Thymus (tissue), 11 donors: Measurements from ENCODE around the gene SRP68. TPM values are rescaled to one million over a fixed set of nuclear protein-coding genes. Genes with fewer than 3 reads are reported as not detected.

ENCODE experiments used
- DNase-seq, 9 donors: peaks; one replicate each; pipeline ENCODE4 v3.0.0-alpha.2; 2013; ENCODE audit warnings: low spot score in 9 of 9, low read depth in 6 of 9, missing footprints in 1 of 9
- H3K27ac ChIP-seq, 2 donors: one replicate each; pipeline ENCODE4 v1.5.1; 2013; ENCODE audit warnings: control low read depth in 1 of 2, low read depth in 1 of 2, low read length in 1 of 2, mild to moderate bottlenecking in 1 of 2, moderate library complexity in 1 of 2
- H3K27me3 ChIP-seq, 2 donors: one replicate each; pipeline ENCODE4 v1.5.1; 2013; ENCODE audit warnings: low read length in 1 of 2; ENCODE audit not compliant: control insufficient read depth in 2 of 2, insufficient read depth in 1 of 2
- H3K36me3 ChIP-seq, 2 donors: one replicate each; pipeline ENCODE4 v1.5.1; 2013; ENCODE audit warnings: low read length in 1 of 2, mild to moderate bottlenecking in 1 of 2, moderate library complexity in 1 of 2; ENCODE audit not compliant: control insufficient read depth in 2 of 2, insufficient read depth in 2 of 2
- H3K4me1 ChIP-seq, 2 donors: one replicate each; pipeline ENCODE4 v1.5.1; 2013; ENCODE audit warnings: low read length in 2 of 2; ENCODE audit not compliant: control insufficient read depth in 2 of 2, insufficient read depth in 2 of 2
- H3K4me3 ChIP-seq, 2 donors: one replicate each; pipeline ENCODE4 v1.5.1; 2013; ENCODE audit warnings: low read length in 2 of 2, control low read depth in 1 of 2, mild to moderate bottlenecking in 1 of 2
- H3K9me3 ChIP-seq, 2 donors: one replicate each; pipeline ENCODE4 v1.5.1; 2013; ENCODE audit warnings: low read length in 1 of 2, mild to moderate bottlenecking in 1 of 2; ENCODE audit not compliant: control insufficient read depth in 2 of 2, insufficient read depth in 1 of 2
- WGBS: extraction: QIAGEN DNeasy Blood & Tissue Kit; methylation state at CpG from one replicate; pipeline ENCODE4 v1.1.7; 2013; 5-methylcytosine and 5-hydroxymethylcytosine counted together
- polyA plus RNA-seq: library from polyadenylated mRNA; stranded (reverse); fragments of 200-250 nt; gene quantifications from one replicate; pipeline ENCODE4 v1.2.3, GENCODE V29; 2013
- total RNA-seq: library from RNA; stranded (reverse); fragments of 120-200 nt; gene quantifications from one replicate; pipeline ENCODE4 v1.2.4, GENCODE V29; 2013
- donor health status: healthy.

SRP68 gene
- total and polyA plus RNA-seq, 2 donors = 19.9 to 47.6 TPM

- H3K4me1 ChIP-seq = peaks cover 7 to 29% of the 10 kb centered on the region in 2 donors
- no peaks in the 10 kb centered on the region for H3K27me3 ChIP-seq
- no peak for DNase-seq
- H3K27ac ChIP-seq = no peak overlapping the region
- H3K36me3 ChIP-seq = peaks cover 7 to 8% of the 10 kb centered on the region in 2 donors
- H3K9me3 ChIP-seq = peaks cover 0 to 10% of the 10 kb centered on the region in 2 donors
- WGBS = 96% methylated on average over 20 of the region's 20 CpGs
- no peak overlapping the region for H3K4me3 ChIP-seq
These were observed 40.1 kb downstream of the SRP68 start for GRCh38 chr17:76032073-76032779.

- Histone ChIP-seq H3K27ac (no peak within 1 kb of the TSS), H3K4me1 (peaks cover 7 to 26% of the 10 kb centered on the region in 2 donors), H3K27me3 (no peaks in the 10 kb centered on the region), H3K9me3 (no peaks in the 10 kb centered on the region), H3K4me3 (no peak within 1 kb of the TSS), H3K36me3 (no peaks in the 10 kb centered on the region)
- 89% methylated on average over 24 of the region's 24 CpGs for WGBS
- peak in 1 of 9 donors; percentile 16 for DNase-seq
These were observed 45.0 kb downstream of the SRP68 start, which contains the start of gene EVPL for GRCh38 chr17:76027159-76027839. EVPL (minus strand) TSS chr17:76027306; CDS start chr17:76027198, 108 bp downstream.

DNA sequence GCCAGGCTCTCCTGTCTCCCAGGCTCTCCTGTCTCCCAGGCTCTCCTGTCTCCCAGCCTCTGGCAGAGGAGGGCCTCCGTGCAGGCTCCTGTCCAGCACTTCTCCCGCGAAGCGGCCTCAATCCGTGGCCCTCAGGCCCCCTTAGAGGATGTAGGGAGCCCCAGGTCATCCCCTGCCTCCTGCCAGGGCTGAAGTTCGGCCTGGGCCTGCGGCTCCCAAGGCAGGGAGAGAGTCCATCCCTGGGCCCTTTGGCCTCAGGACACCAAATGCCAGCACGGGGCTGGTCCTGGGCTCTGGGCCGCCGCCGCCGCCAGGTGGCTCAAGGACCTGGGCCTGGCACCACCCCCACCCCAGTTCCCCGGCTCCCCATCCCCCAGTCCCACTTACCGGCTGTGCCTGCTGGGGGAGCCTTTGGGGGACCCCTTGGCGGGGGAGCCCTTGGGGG, 45.6 kb downstream of the SRP68 start:
- no peaks in the 10 kb centered on the region for H3K27me3 ChIP-seq
- DNase-seq = no peak
- H3K27ac ChIP-seq = no peak overlapping the region
- H3K4me3 ChIP-seq = no peak overlapping the region
- no peaks in the 10 kb centered on the region for H3K9me3 ChIP-seq
- no peaks in the 10 kb centered on the region for H3K36me3 ChIP-seq
- 95% methylated on average over 15 of the region's 15 CpGs for WGBS
- peaks cover 7 to 29% of the 10 kb centered on the region in 2 donors for H3K4me1 ChIP-seq

- Histone ChIP-seq H3K4me1 (peaks cover 7 to 29% of the 10 kb centered on the region in 2 donors), H3K9me3 (no peaks in the 10 kb centered on the region), H3K27me3 (no peaks in the 10 kb centered on the region), H3K27ac (no peak overlapping the region), H3K36me3 (no peaks in the 10 kb centered on the region), H3K4me3 (no peak overlapping the region)
- no peak for DNase-seq
- WGBS = 99% methylated on average over 12 of the region's 12 CpGs
These were observed 47.0 kb downstream of the SRP68 start for GRCh38 chr17:76025294-76025693.

DNA sequence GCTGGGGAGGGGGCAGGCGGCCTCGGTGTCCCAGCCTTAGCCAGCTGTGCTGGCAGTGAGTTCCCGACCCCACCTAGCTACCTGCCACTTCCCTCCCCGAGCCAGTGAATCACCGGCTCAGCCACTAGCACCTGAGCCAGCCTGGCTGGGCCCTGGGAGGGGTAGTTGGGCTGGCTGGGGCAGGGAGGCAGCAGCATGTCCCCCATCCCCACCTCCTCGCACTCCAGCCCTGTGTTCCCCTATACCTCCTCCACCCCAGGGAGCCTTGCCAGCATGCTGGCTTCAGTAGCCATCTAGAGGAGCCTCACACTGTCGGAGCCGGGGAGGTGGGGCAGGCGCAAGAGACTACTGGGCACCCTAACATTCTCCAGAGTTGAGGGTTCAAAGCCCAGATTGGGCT, 48.0 kb downstream of the SRP68 start:
- H3K27me3 ChIP-seq = no peaks in the 10 kb centered on the region
- H3K4me1 ChIP-seq = peaks cover 2 to 24% of the 10 kb centered on the region in 2 donors
- no peaks in the 10 kb centered on the region for H3K36me3 ChIP-seq
- H3K27ac ChIP-seq = no peak overlapping the region
- no peak overlapping the region for H3K4me3 ChIP-seq
- H3K9me3 ChIP-seq = no peaks in the 10 kb centered on the region
- WGBS = 96% methylated on average over 9 of the region's 9 CpGs
- DNase-seq = no peak

DNA sequence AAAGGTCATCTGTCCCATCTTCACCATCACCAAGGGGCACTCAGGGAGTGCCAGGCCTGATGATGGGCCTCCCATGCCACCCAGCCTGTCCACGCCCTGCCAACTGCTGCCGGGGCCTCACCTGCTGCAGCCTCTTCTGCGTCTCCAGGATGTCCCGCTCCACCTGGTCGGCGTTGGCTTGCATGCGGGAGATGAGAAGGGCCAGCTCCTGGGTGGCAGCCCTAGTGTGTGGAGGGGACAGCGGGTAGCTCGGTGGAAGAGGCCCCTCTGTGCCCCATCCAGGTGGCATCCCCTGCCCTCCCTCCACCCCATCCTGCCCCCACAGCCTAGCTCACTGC, 48.4 kb downstream of the SRP68 start:
- no peak for DNase-seq
- Histone ChIP-seq H3K4me1 (peaks cover 0 to 21% of the 10 kb centered on the region in 2 donors), H3K36me3 (no peaks in the 10 kb centered on the region), H3K27me3 (no peaks in the 10 kb centered on the region), H3K9me3 (no peaks in the 10 kb centered on the region), H3K4me3 (no peak overlapping the region), H3K27ac (no peak overlapping the region)
- WGBS = 96% methylated on average over 9 of the region's 9 CpGs

DNA sequence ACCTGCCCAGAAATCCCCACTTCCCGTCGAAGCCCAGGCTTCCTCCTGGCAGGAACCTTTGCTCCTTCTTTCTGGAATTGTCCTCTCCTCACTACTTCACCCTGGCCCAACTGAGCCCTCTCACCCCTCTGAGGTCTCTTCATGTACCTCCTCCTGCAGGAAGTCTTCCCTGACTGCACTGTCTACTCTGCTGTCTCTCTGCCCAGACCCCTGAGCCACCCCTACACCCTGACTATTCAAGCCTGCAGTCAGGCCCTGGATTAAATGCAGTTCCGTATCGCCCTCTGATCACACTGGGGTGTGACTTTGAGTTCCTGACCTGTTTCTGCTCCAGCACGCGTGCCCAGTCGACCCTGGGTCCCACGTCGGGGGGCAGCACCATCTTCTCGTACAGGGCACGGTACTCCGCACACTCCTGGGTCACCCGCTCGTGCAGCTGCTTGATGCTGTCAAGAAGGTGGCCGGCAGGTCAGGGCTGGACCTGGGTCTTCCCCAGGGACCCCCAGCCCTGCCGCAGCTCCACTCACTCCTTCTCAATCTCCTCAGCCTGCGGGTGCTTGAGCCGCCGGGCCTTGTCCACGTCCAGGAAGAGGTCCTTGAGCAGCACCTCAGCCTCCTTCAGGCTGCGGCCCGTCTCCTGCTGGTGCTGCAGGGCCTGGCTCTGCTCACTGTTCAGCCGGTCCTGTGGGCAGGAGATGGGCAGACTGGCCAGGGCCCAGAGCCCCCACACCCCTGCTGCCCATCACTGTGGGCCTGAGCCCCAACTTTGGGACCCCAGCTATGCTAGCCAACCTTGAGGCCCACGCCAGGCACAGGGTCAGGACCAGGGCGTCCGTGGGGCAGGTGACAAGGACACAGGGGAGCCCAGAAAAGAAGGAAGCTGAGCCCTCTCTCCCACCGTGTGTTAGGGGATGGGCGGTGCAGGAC, 49.1 kb downstream of the SRP68 start:
- WGBS = 97% methylated on average over 28 of the region's 28 CpGs
- DNase-seq = no peak
- no peak overlapping the region for H3K27ac ChIP-seq

DNA sequence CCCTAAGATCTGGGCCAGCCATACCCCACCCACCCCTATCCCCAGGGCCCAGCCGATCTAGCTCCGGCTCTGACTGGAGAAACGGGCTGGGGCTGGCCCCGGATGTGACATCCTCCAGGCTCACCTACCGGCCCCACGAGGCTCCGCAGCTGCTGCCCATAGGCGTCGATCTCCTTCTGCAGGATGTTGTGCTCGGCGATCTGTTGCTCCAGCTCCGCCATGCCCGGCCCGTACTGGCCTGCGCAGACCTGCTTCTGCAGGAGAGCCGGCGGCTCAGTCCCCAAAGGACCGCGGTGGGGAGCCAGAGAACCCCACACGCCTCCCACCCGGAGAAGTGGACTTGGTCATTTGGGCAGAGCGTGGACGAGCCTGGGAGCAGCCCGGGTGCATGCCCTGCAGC, 50.0 kb downstream of the SRP68 start:
- no peak for DNase-seq
- H3K9me3 ChIP-seq = no peaks in the 10 kb centered on the region
- H3K4me3 ChIP-seq = no peak overlapping the region
- H3K36me3 ChIP-seq = no peaks in the 10 kb centered on the region
- H3K27ac ChIP-seq = no peak overlapping the region
- H3K4me1 ChIP-seq = peaks cover 0 to 9% of the 10 kb centered on the region in 2 donors
- H3K27me3 ChIP-seq = no peaks in the 10 kb centered on the region
- 95% methylated on average over 24 of the region's 24 CpGs for WGBS

More for the DNA sequence above, 49.1 kb downstream of the SRP68 start:
- H3K27me3 ChIP-seq = no peaks in the 10 kb centered on the region
- H3K4me1 ChIP-seq = peaks cover 0 to 15% of the 10 kb centered on the region in 2 donors
- no peaks in the 10 kb centered on the region for H3K9me3 ChIP-seq
- no peaks in the 10 kb centered on the region for H3K36me3 ChIP-seq
- no peak overlapping the region for H3K4me3 ChIP-seq
